Measurements from ENCODE around the gene MICB.

DNA sequence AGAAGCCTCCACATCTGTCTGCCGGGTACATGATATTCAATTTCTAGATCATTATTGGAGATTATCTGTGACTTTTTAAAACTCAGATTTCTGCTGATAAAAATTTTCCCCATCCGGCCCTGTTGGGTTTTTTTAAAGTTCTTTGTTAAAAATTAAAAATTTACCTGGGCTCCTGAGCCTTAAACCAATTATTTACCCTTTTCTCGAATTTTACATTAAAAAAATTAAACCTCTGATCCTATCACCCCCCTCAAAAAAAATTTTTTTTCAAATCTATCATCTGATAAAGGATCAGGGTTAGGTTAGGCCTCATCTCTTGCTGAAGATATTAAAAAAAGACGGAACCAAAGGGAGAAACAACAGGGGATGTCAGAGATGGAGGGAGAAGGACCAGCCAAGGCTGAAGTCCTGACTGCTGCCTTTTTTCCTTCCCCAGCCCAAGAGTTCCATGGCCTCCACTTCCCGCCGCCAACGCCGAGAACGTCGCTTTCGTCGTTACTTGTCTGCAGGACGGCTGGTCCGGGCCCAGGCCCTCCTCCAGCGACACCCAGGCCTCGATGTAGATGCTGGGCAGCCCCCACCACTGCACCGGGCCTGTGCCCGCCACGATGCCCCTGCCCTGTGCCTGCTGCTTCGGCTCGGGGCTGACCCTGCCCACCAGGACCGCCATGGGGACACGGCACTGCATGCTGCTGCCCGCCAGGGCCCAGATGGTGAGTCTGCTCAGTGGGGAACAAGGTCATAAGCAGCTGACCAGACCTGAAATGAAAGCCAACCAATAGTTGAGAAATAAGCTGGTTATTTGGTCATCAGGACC, 50.0 kb downstream of the MICB start:
- TF ChIP-seq POLR2A (IDR thresholded peaks at IDR 0.05; ENCODE audit: low read length): peak; percentile 29
- no peak for TF ChIP-seq GATA1 (IDR thresholded peaks at IDR 0.05; ENCODE audit: low read depth, low read length)
